Measurements from ENCODE around the gene ZBED1.

The ZBED1 gene

GRCh38 chrX:2500803-2501558 lies at the start of gene ZBED1, which contains the start of gene DHRSX:
TSS of gene ZBED1 (minus strand) at chrX:2500976. CDS start at chrX:2490719, 10,257 bp downstream.
TSS of gene DHRSX (minus strand) at chrX:2500976. CDS start at chrX:2500925, 51 bp downstream.
- Histone ChIP-seq H3K4me1 (ENCODE audit: insufficient read depth, low read length) (peaks cover 24% of the 10 kb centered on the region), H3K27me3 (ENCODE audit: insufficient read depth, low read length) (no peaks in the 10 kb centered on the region), H3K4me3 (ENCODE audit: low read length) (peak within 1 kb of the TSS; percentile 71)

GRCh38 chrX:2549876-2550275 lies 49.1 kb upstream of the ZBED1 start:
- no peak overlapping the region for H3K4me3 ChIP-seq (ENCODE audit: low read length)
- H3K4me1 ChIP-seq (ENCODE audit: insufficient read depth, low read length): peaks cover 25% of the 10 kb centered on the region
- peaks cover 4% of the 10 kb centered on the region for H3K9me3 ChIP-seq (ENCODE audit: low read length)
- H3K27me3 ChIP-seq (ENCODE audit: insufficient read depth, low read length): no peaks in the 10 kb centered on the region
- H2AFZ ChIP-seq (ENCODE audit: low read depth, low read length): no peak overlapping the region
- H3K36me3 ChIP-seq (ENCODE audit: insufficient read depth, low read length): no peaks in the 10 kb centered on the region

More at GRCh38 chrX:2500803-2501558, at the start of gene ZBED1, which contains the start of gene DHRSX:
- Histone ChIP-seq H2AFZ (ENCODE audit: low read depth, low read length) (peak within 1 kb of the TSS; percentile 84), H3K36me3 (ENCODE audit: insufficient read depth, low read length) (peaks cover 4% of the 10 kb centered on the region), H3K9me3 (ENCODE audit: low read length) (no peaks in the 10 kb centered on the region)

- peak overlapping the region; percentile 9 for H3K4me3 ChIP-seq (ENCODE audit: low read length)
- H3K9me3 ChIP-seq (ENCODE audit: low read length): peaks cover 4% of the 10 kb centered on the region
- peak overlapping the region; percentile 13 for H2AFZ ChIP-seq (ENCODE audit: low read depth, low read length)
- no peaks in the 10 kb centered on the region for H3K36me3 ChIP-seq (ENCODE audit: insufficient read depth, low read length)
- H3K27me3 ChIP-seq (ENCODE audit: insufficient read depth, low read length): no peaks in the 10 kb centered on the region
- peaks cover 25% of the 10 kb centered on the region for H3K4me1 ChIP-seq (ENCODE audit: insufficient read depth, low read length)
Measured at GRCh38 chrX:2548711-2549423, 48.1 kb upstream of the ZBED1 start.

GRCh38 chrX:2547736-2548135 lies 47.0 kb upstream of the ZBED1 start:
- H2AFZ ChIP-seq (ENCODE audit: low read depth, low read length): no peak overlapping the region
- no peak overlapping the region for H3K4me3 ChIP-seq (ENCODE audit: low read length)
- H3K27me3 ChIP-seq (ENCODE audit: insufficient read depth, low read length): no peaks in the 10 kb centered on the region
- H3K4me1 ChIP-seq (ENCODE audit: insufficient read depth, low read length): peaks cover 21% of the 10 kb centered on the region
- H3K9me3 ChIP-seq (ENCODE audit: low read length): peaks cover 4% of the 10 kb centered on the region
- H3K36me3 ChIP-seq (ENCODE audit: insufficient read depth, low read length): no peaks in the 10 kb centered on the region

- Histone ChIP-seq H3K36me3 (ENCODE audit: insufficient read depth, low read length) (no peaks in the 10 kb centered on the region), H3K27me3 (ENCODE audit: insufficient read depth, low read length) (no peaks in the 10 kb centered on the region), H3K9me3 (ENCODE audit: low read length) (peaks cover 4% of the 10 kb centered on the region), H3K4me3 (ENCODE audit: low read length) (no peak overlapping the region), H2AFZ (ENCODE audit: low read depth, low read length) (no peak overlapping the region), H3K4me1 (ENCODE audit: insufficient read depth, low read length) (peaks cover 14% of the 10 kb centered on the region)
Measured at GRCh38 chrX:2546496-2546895, 45.7 kb upstream of the ZBED1 start.

- H3K4me1 ChIP-seq (ENCODE audit: insufficient read depth, low read length): peaks cover 12% of the 10 kb centered on the region
- no peaks in the 10 kb centered on the region for H3K36me3 ChIP-seq (ENCODE audit: insufficient read depth, low read length)
- H2AFZ ChIP-seq (ENCODE audit: low read depth, low read length): no peak overlapping the region
- H3K4me3 ChIP-seq (ENCODE audit: low read length): no peak overlapping the region
- no peaks in the 10 kb centered on the region for H3K27me3 ChIP-seq (ENCODE audit: insufficient read depth, low read length)
- peaks cover 4% of the 10 kb centered on the region for H3K9me3 ChIP-seq (ENCODE audit: low read length)
Measured at GRCh38 chrX:2545144-2545543, 44.4 kb upstream of the ZBED1 start.

- Histone ChIP-seq H3K36me3 (ENCODE audit: insufficient read depth, low read length) (no peaks in the 10 kb centered on the region), H2AFZ (ENCODE audit: low read depth, low read length) (no peak overlapping the region), H3K9me3 (ENCODE audit: low read length) (peaks cover 4% of the 10 kb centered on the region), H3K27me3 (ENCODE audit: insufficient read depth, low read length) (no peaks in the 10 kb centered on the region), H3K4me1 (ENCODE audit: insufficient read depth, low read length) (peaks cover 6% of the 10 kb centered on the region), H3K4me3 (ENCODE audit: low read length) (no peak overlapping the region)
Measured at GRCh38 chrX:2542826-2543521, 42.2 kb upstream of the ZBED1 start.

GRCh38 chrX:2541603-2542002 lies 40.8 kb upstream of the ZBED1 start:
- peaks cover 4% of the 10 kb centered on the region for H3K9me3 ChIP-seq (ENCODE audit: low read length)
- H2AFZ ChIP-seq (ENCODE audit: low read depth, low read length): no peak overlapping the region
- H3K4me3 ChIP-seq (ENCODE audit: low read length): no peak overlapping the region
- peaks cover 16% of the 10 kb centered on the region for H3K4me1 ChIP-seq (ENCODE audit: insufficient read depth, low read length)
- H3K27me3 ChIP-seq (ENCODE audit: insufficient read depth, low read length): no peaks in the 10 kb centered on the region
- no peaks in the 10 kb centered on the region for H3K36me3 ChIP-seq (ENCODE audit: insufficient read depth, low read length)

GRCh38 chrX:2540426-2540947 lies 39.7 kb upstream of the ZBED1 start:
- Histone ChIP-seq H3K27me3 (ENCODE audit: insufficient read depth, low read length) (no peaks in the 10 kb centered on the region), H3K4me1 (ENCODE audit: insufficient read depth, low read length) (peaks cover 16% of the 10 kb centered on the region), H2AFZ (ENCODE audit: low read depth, low read length) (no peak overlapping the region), H3K4me3 (ENCODE audit: low read length) (no peak overlapping the region), H3K9me3 (ENCODE audit: low read length) (no peaks in the 10 kb centered on the region), H3K36me3 (ENCODE audit: insufficient read depth, low read length) (no peaks in the 10 kb centered on the region)

GRCh38 chrX:2539586-2539985 lies 38.8 kb upstream of the ZBED1 start:
- H3K4me3 ChIP-seq (ENCODE audit: low read length): no peak overlapping the region
- H3K27me3 ChIP-seq (ENCODE audit: insufficient read depth, low read length): no peaks in the 10 kb centered on the region
- H3K9me3 ChIP-seq (ENCODE audit: low read length): no peaks in the 10 kb centered on the region
- H3K4me1 ChIP-seq (ENCODE audit: insufficient read depth, low read length): peaks cover 16% of the 10 kb centered on the region
- no peak overlapping the region for H2AFZ ChIP-seq (ENCODE audit: low read depth, low read length)
- H3K36me3 ChIP-seq (ENCODE audit: insufficient read depth, low read length): no peaks in the 10 kb centered on the region

- H3K4me1 ChIP-seq (ENCODE audit: insufficient read depth, low read length): peaks cover 16% of the 10 kb centered on the region
- peak overlapping the region; percentile 71 for H2AFZ ChIP-seq (ENCODE audit: low read depth, low read length)
- no peak overlapping the region for H3K4me3 ChIP-seq (ENCODE audit: low read length)
- no peaks in the 10 kb centered on the region for H3K36me3 ChIP-seq (ENCODE audit: insufficient read depth, low read length)
- no peaks in the 10 kb centered on the region for H3K27me3 ChIP-seq (ENCODE audit: insufficient read depth, low read length)
- H3K9me3 ChIP-seq (ENCODE audit: low read length): no peaks in the 10 kb centered on the region
Measured at GRCh38 chrX:2538031-2538757, 37.4 kb upstream of the ZBED1 start.

GRCh38 chrX:2536974-2537373 lies 36.2 kb upstream of the ZBED1 start:
- no peaks in the 10 kb centered on the region for H3K27me3 ChIP-seq (ENCODE audit: insufficient read depth, low read length)
- no peak overlapping the region for H3K4me3 ChIP-seq (ENCODE audit: low read length)
- H2AFZ ChIP-seq (ENCODE audit: low read depth, low read length): no peak overlapping the region
- no peaks in the 10 kb centered on the region for H3K36me3 ChIP-seq (ENCODE audit: insufficient read depth, low read length)
- peaks cover 16% of the 10 kb centered on the region for H3K4me1 ChIP-seq (ENCODE audit: insufficient read depth, low read length)
- no peaks in the 10 kb centered on the region for H3K9me3 ChIP-seq (ENCODE audit: low read length)
